Keratinocyte (primary cell): Measurements from ENCODE around the gene ZNF407. TPM values are rescaled to one million over a fixed set of nuclear protein-coding genes. Genes with fewer than 3 reads are reported as not detected.

Experiments used
- DNase-seq: peaks from one replicate; pipeline ENCODE4 v3.0.0-alpha.2; 2011; ENCODE audit warnings: low read depth, missing footprints, low spot score
- FAIRE-seq: peaks from 2 replicates; lab custom pipeline; 2011; peaks lifted over from hg19 to GRCh38; lab: Jason Lieb, UNC
- H2AFZ ChIP-seq: 2 replicates; pipeline ENCODE4 v1.6.0; 2012; ENCODE audit warnings: low read length, control low read depth, inconsistent platforms; ENCODE audit not compliant: control insufficient read depth
- H3K27ac ChIP-seq: 2 replicates; pipeline ENCODE4 v1.5.1; 2011; ENCODE audit warnings: low read length; ENCODE audit not compliant: control insufficient read depth, insufficient read depth
- H3K27me3 ChIP-seq: 3 replicates; pipeline ENCODE4 v1.6.0; 2011; ENCODE audit warnings: low read length; ENCODE audit not compliant: control insufficient read depth, insufficient read depth; ENCODE audit errors: extremely low read depth
- H3K36me3 ChIP-seq, 2 experiments: 2 replicates in 1 of 2; 3 replicates in 1 of 2; pipeline ENCODE4 v1.5.1; 2011; ENCODE audit warnings: low read length in 2 of 2, mild to moderate bottlenecking in 1 of 2; ENCODE audit not compliant: control insufficient read depth in 2 of 2, insufficient read depth in 2 of 2; ENCODE audit errors: extremely low read depth in 1 of 2
- H3K4me1 ChIP-seq: 3 replicates; pipeline ENCODE4 v1.5.1; 2011; ENCODE audit warnings: low read length; ENCODE audit not compliant: control insufficient read depth, insufficient read depth; ENCODE audit errors: extremely low read depth
- H3K4me2 ChIP-seq: 3 replicates; pipeline ENCODE4 v1.6.0; 2011; ENCODE audit warnings: low read depth, low read length; ENCODE audit not compliant: control insufficient read depth, insufficient read depth; ENCODE audit errors: extremely low read depth
- H3K4me3 ChIP-seq, 3 experiments: fragments of 200-600 bp in 1 of 3; sonication (generic) in 1 of 3; 2 replicates in 2 of 3; 3 replicates in 1 of 3; pipeline ENCODE4 v1.5.1; 2011 to 2016; ENCODE audit warnings: low read length in 3 of 3, mild to moderate bottlenecking in 3 of 3, control low read depth in 2 of 3, inconsistent platforms in 1 of 3, low read depth in 1 of 3, mixed read lengths in 1 of 3, mixed run types in 1 of 3, moderate library complexity in 1 of 3; ENCODE audit not compliant: control insufficient read depth in 2 of 3, insufficient read depth in 2 of 3; ENCODE audit errors: extremely low read depth in 1 of 3
- H3K79me2 ChIP-seq: 2 replicates; pipeline ENCODE4 v1.6.0; 2012; ENCODE audit warnings: low read length; ENCODE audit not compliant: control insufficient read depth, insufficient read depth
- H3K9ac ChIP-seq: 3 replicates; pipeline ENCODE4 v1.6.0; 2011; ENCODE audit warnings: low read length; ENCODE audit not compliant: control insufficient read depth, insufficient read depth; ENCODE audit errors: extremely low read depth
- H3K9me1 ChIP-seq: 3 replicates; pipeline ENCODE4 v1.6.0; 2011; ENCODE audit warnings: low read length; ENCODE audit not compliant: control insufficient read depth, insufficient read depth; ENCODE audit errors: extremely low read depth
- H3K9me3 ChIP-seq: 2 replicates; pipeline ENCODE4 v1.5.1; 2012; ENCODE audit warnings: low read depth, low read length; ENCODE audit not compliant: control insufficient read depth
- H4K20me1 ChIP-seq: 3 replicates; pipeline ENCODE4 v1.6.0; 2011; ENCODE audit warnings: low read length; ENCODE audit not compliant: control insufficient read depth, insufficient read depth; ENCODE audit errors: extremely low read depth
- CTCF ChIP-seq, 3 experiments: IDR thresholded peaks in 1 of 3; conservative IDR thresholded peaks in 1 of 3; optimal IDR thresholded peaks in 1 of 3; 2 replicates in 2 of 3; 3 replicates in 1 of 3; pipeline versions ENCODE3 to v1.5.1; 2011; ENCODE audit warnings: low read length in 3 of 3, mild to moderate bottlenecking in 3 of 3, moderate library complexity in 2 of 3, control low read depth in 1 of 3, inconsistent platforms in 1 of 3; ENCODE audit not compliant: insufficient read depth in 2 of 3; ENCODE audit errors: extremely low read depth in 1 of 3
- EZH2 ChIP-seq: IDR thresholded peaks from one replicate; pipeline ENCODE4 v1.6.1; 2012; ENCODE audit warnings: inconsistent platforms, mild to moderate bottlenecking, low read length, moderate library complexity
- dilution Hi-C: fragments of 300-500 bp; cut with MboI; formaldehyde crosslinking; loops from one replicate; pipeline ENCODE4 v1.7.0; 2020; ENCODE audit warnings: low sequenced_read_pairs; ENCODE audit not compliant: extremely low pct_ligation_motif_present
- polyA plus RNA-seq, 5 experiments: library from polyadenylated mRNA; depleted of rRNA in 3 of 5; stranded (reverse) in 3 of 5; stranded (forward) in 1 of 5; unstranded in 1 of 5; fragments of >200 nt; gene quantifications; 1 replicate in 1 of 5; 2 replicates in 3 of 5; 3 replicates in 1 of 5; pipeline versions ENCODE4 v1.2.1 to v1.2.3, GENCODE V29; 2011 to 2012; ENCODE audit warnings: missing spikeins in 2 of 5, low read depth in 1 of 5, low replicate concordance in 1 of 5

The ZNF407 gene
- polyA plus RNA-seq, 1 donor (not counting 4 experiments of a cell fraction or from before 2014, with no cell fraction given): 3.8 TPM

GRCh38 chr18:74589021-74589420 is 8.6 kb upstream of the ZNF407 start:
- no peak overlapping the region for H3K9ac ChIP-seq
- H3K27ac ChIP-seq: no peak overlapping the region
- H3K79me2 ChIP-seq: no peaks in the 10 kb centered on the region
- no peak for FAIRE-seq
- H4K20me1 ChIP-seq: no peaks in the 10 kb centered on the region
- no peaks in the 10 kb centered on the region for H3K9me3 ChIP-seq
- dilution Hi-C loops: no loop called here
- no peak for DNase-seq
- H2AFZ ChIP-seq: no peak overlapping the region
- H3K36me3 ChIP-seq: peaks cover 0 to 2% of the 10 kb centered on the region in 2 experiments
- no peaks in the 10 kb centered on the region for H3K27me3 ChIP-seq
- no peak overlapping the region for H3K4me3 ChIP-seq
- H3K4me2 ChIP-seq: no peak overlapping the region
- TF ChIP-seq EZH2 (no peak), CTCF (optimal IDR thresholded peaks at IDR 0.05 in 1 of 3, IDR thresholded peaks at IDR 0.05 in 1 of 3, conservative IDR thresholded peaks at IDR 0.05 in 1 of 3; ENCODE audit: extremely low read depth in 1 of 3, insufficient read depth in 2 of 3, low read length in 3 of 3) (no peak)
- H3K4me1 ChIP-seq: no peaks in the 10 kb centered on the region
- H3K9me1 ChIP-seq: no peaks in the 10 kb centered on the region

GRCh38 chr18:74589811-74590210 is 7.9 kb upstream of the ZNF407 start:
- H3K27me3 ChIP-seq: no peaks in the 10 kb centered on the region
- TF ChIP-seq EZH2 (no peak), CTCF (optimal IDR thresholded peaks at IDR 0.05 in 1 of 3, IDR thresholded peaks at IDR 0.05 in 1 of 3, conservative IDR thresholded peaks at IDR 0.05 in 1 of 3; ENCODE audit: extremely low read depth in 1 of 3, insufficient read depth in 2 of 3, low read length in 3 of 3) (no peak)
- FAIRE-seq: no peak

More at GRCh38 chr18:74589811-74590210, 7.9 kb upstream of the ZNF407 start:
- peaks cover 0 to 2% of the 10 kb centered on the region in 2 experiments for H3K36me3 ChIP-seq
- H3K27ac ChIP-seq: no peak overlapping the region
- H3K9me1 ChIP-seq: no peaks in the 10 kb centered on the region
- no peaks in the 10 kb centered on the region for H3K79me2 ChIP-seq
- H2AFZ ChIP-seq: no peak overlapping the region
- no peaks in the 10 kb centered on the region for H3K4me1 ChIP-seq
- H3K9me3 ChIP-seq: no peaks in the 10 kb centered on the region
- no peak overlapping the region for H3K4me2 ChIP-seq
- H3K9ac ChIP-seq: no peak overlapping the region
- dilution Hi-C loops: no loop called here
- no peak overlapping the region for H3K4me3 ChIP-seq
- DNase-seq: no peak
- H4K20me1 ChIP-seq: no peaks in the 10 kb centered on the region
